Ishikawa (cell line): Measurements from ENCODE around the gene COX19.

Experiments
- CEBPB ChIP-seq: IDR thresholded peaks from 2 replicates; pipeline ENCODE4 v1.6.1; 2012
- CREB1 ChIP-seq: IDR thresholded peaks from 2 replicates; pipeline ENCODE4 v1.6.1; 2012; ENCODE audit warnings: low read depth
- EP300 ChIP-seq: IDR thresholded peaks from 2 replicates; pipeline ENCODE4 v1.6.1; 2012; ENCODE audit warnings: borderline replicate concordance
- FOXM1 ChIP-seq: IDR thresholded peaks from 2 replicates; pipeline ENCODE4 v1.6.1; 2012; ENCODE audit warnings: low read depth, borderline replicate concordance
- MAX ChIP-seq: IDR thresholded peaks from 2 replicates; pipeline ENCODE4 v1.6.1; 2012
- RAD21 ChIP-seq: IDR thresholded peaks from 2 replicates; pipeline ENCODE4 v1.6.1; 2012; ENCODE audit warnings: low read depth
- REST ChIP-seq: IDR thresholded peaks from 2 replicates; pipeline ENCODE4 v1.6.1; 2012; ENCODE audit warnings: low read depth, mild to moderate bottlenecking
- TAF1 ChIP-seq: IDR thresholded peaks from 2 replicates; pipeline ENCODE4 v1.6.1; 2012; ENCODE audit warnings: low read depth, mild to moderate bottlenecking
- USF1 ChIP-seq: IDR thresholded peaks from 2 replicates; pipeline ENCODE4 v1.6.1; 2012
- YY1 ChIP-seq: IDR thresholded peaks from 2 replicates; pipeline ENCODE4 v1.6.1; 2012; ENCODE audit warnings: low read depth

GRCh38 chr7:952548-953441 is 22.6 kb downstream of the COX19 start:
- TF ChIP-seq CREB1 (no peak), EP300 (no peak), TAF1 (no peak), MAX (no peak), RAD21 (no peak), REST (no peak), USF1 (no peak), FOXM1 (no peak), YY1 (no peak), CEBPB (no peak)
